Upper lobe of left lung (tissue), 6 donors: Measurements from ENCODE around the gene PPP1R1B. TPM values are rescaled to one million over a fixed set of nuclear protein-coding genes. Genes with fewer than 3 reads are reported as not detected.

Experiments
- ATAC-seq, 2 donors: fragments of 200-7000 bp; cut with Tn5 transposase; one replicate each; pipeline ENCODE4 v1.9.1; 2022; ENCODE audit warnings: mild to moderate bottlenecking in 2 of 2, moderate library complexity in 2 of 2; ENCODE audit not compliant: low FRiP score in 2 of 2
- DNase-seq, 2 donors: peaks; one replicate each; pipeline ENCODE4 v3.0.0-alpha.2; 2019 to 2020
- H3K27ac ChIP-seq, 4 donors: fragments of 200-600 bp; sonication (generic); one replicate each; pipeline ENCODE4 v1.5.1; 2016 to 2019
- H3K27me3 ChIP-seq, 4 donors: fragments of 200-600 bp; sonication (generic); one replicate each; pipeline ENCODE4 v1.5.1; 2017 to 2019
- H3K36me3 ChIP-seq, 4 donors: fragments of 200-600 bp; sonication (generic); one replicate each; pipeline ENCODE4 v1.5.1; 2016 to 2019
- H3K4me1 ChIP-seq, 4 donors: fragments of 200-600 bp; sonication (generic); one replicate each; pipeline ENCODE4 v1.5.1; 2018 to 2019
- H3K4me3 ChIP-seq, 4 donors: fragments of 200-600 bp; sonication (generic); one replicate each; pipeline ENCODE4 v1.5.1; 2017 to 2019; ENCODE audit warnings: mild to moderate bottlenecking in 2 of 4, moderate library complexity in 1 of 4
- H3K9me3 ChIP-seq, 4 donors: fragments of 200-600 bp; sonication (generic); one replicate each; pipeline ENCODE4 v1.5.1; 2018 to 2019
- CTCF ChIP-seq, 6 experiments: fragments of 450-650 bp in 4 of 6; fragments of 200-600 bp in 2 of 6; sonication (generic) in 2 of 6; IDR thresholded peaks; one replicate each; pipeline ENCODE4 v1.5.1; 2016 to 2019; ENCODE audit warnings: antibody characterized with exemption in 6 of 6
- EP300 ChIP-seq, 4 donors: sonication (generic); formaldehyde crosslinking; IDR thresholded peaks; one replicate each; pipeline ENCODE4 v1.5.1; 2017; ENCODE audit warnings: antibody characterized with exemption in 4 of 4, control low read depth in 2 of 4
- POLR2A ChIP-seq, 4 donors: fragments of 450-650 bp; IDR thresholded peaks; one replicate each; pipeline ENCODE4 v1.5.1; 2016 to 2017; ENCODE audit warnings: antibody characterized with exemption in 4 of 4, mild to moderate bottlenecking in 2 of 4
- POLR2AphosphoS5 ChIP-seq, 2 donors: sonication (generic); formaldehyde crosslinking; IDR thresholded peaks; one replicate each; pipeline ENCODE4 v1.5.1; 2017; ENCODE audit warnings: antibody characterized with exemption in 2 of 2
- WGBS, 2 donors: methylation state at CpG; one replicate each; pipeline ENCODE4 v1.1.5; 2017 to 2018; 5-methylcytosine and 5-hydroxymethylcytosine counted together
- total RNA-seq, 6 donors: library from RNA; depleted of rRNA in 4 of 6; stranded (reverse); fragments of >200 nt in 4 of 6; gene quantifications; one replicate each; pipeline versions ENCODE4 v1.1.0 to v1.2.1, GENCODE V29; 2016 to 2021
- donor health status: DM: no; HTN: no; CAD: no; lungs with moderate emphysema.
- donor health status: DM: no; HTN: yes; CAD: no; lungs with severe emphysema.

Gene PPP1R1B
- total RNA-seq, 6 donors from 2014 or later = 10.9 to 22.4 (median 13.8) TPM

- 51 to 58% methylated on average over 6 of the region's 6 CpGs for WGBS, 2 donors
Measured at GRCh38 chr17:39615434-39615833, 11.3 kb upstream of the PPP1R1B start.

GRCh38 chr17:39617100-39617445, 9.7 kb upstream of the PPP1R1B start:
- H3K4me3 ChIP-seq = peak overlapping the region in 2 of 4 donors; percentile 64 to 73

More at GRCh38 chr17:39615434-39615833, 11.3 kb upstream of the PPP1R1B start:
- Histone ChIP-seq H3K36me3 (no peaks in the 10 kb centered on the region), H3K9me3 (no peaks in the 10 kb centered on the region), H3K27me3 (peaks cover 0 to 7% (median 1%) of the 10 kb centered on the region in 4 donors), H3K4me1 (peaks cover 11 to 21% (median 12%) of the 10 kb centered on the region in 4 donors), H3K27ac (no peak overlapping the region), H3K4me3 (no peak overlapping the region)
- ATAC-seq (no peak), DNase-seq (no peak)
- TF ChIP-seq POLR2AphosphoS5 (IDR thresholded peaks at IDR 0.05) = no peak
- TF ChIP-seq CTCF (IDR thresholded peaks at IDR 0.05) = no peak
- TF ChIP-seq EP300 (IDR thresholded peaks at IDR 0.05) = no peak
- TF ChIP-seq POLR2A (IDR thresholded peaks at IDR 0.05) = no peak

GRCh38 chr17:39617446-39618245, 9.1 kb upstream of the PPP1R1B start:
- Histone ChIP-seq H3K27ac (peak overlapping the region; percentile 27 to 78 (median 42)), H3K27me3 (peaks cover 0 to 7% (median 1%) of the 10 kb centered on the region in 4 donors), H3K9me3 (no peaks in the 10 kb centered on the region), H3K4me1 (peaks cover 11 to 24% (median 19%) of the 10 kb centered on the region in 4 donors), H3K36me3 (no peaks in the 10 kb centered on the region), H3K4me3 (peak overlapping the region; percentile 19 to 73 (median 67))
- TF ChIP-seq POLR2AphosphoS5 (IDR thresholded peaks at IDR 0.05) (no peak), POLR2A (IDR thresholded peaks at IDR 0.05) (no peak), EP300 (IDR thresholded peaks at IDR 0.05) (no peak)
- DNase-seq (peak; percentile 69 to 96), ATAC-seq (peak in 1 of 2 donors; percentile 44)
- WGBS, 2 donors = 3 to 29% methylated on average over 3 to 34 of the region's 79 CpGs

More at GRCh38 chr17:39617100-39617445, 9.7 kb upstream of the PPP1R1B start:
- ATAC-seq (no peak), DNase-seq (no peak)
- peaks cover 0 to 7% (median 1%) of the 10 kb centered on the region in 4 donors for H3K27me3 ChIP-seq
- no peak overlapping the region for H3K27ac ChIP-seq
- WGBS, 2 donors = 89 to 95% methylated on average over 3 of the region's 3 CpGs
- no peaks in the 10 kb centered on the region for H3K9me3 ChIP-seq
- TF ChIP-seq POLR2AphosphoS5 (IDR thresholded peaks at IDR 0.05) (no peak), CTCF (IDR thresholded peaks at IDR 0.05) (no peak), EP300 (IDR thresholded peaks at IDR 0.05) (no peak)
- no peaks in the 10 kb centered on the region for H3K36me3 ChIP-seq
- peaks cover 11 to 24% (median 15%) of the 10 kb centered on the region in 4 donors for H3K4me1 ChIP-seq

- 3 to 5% methylated on average over 26 to 30 of the region's 33 CpGs for WGBS, 2 donors
- ATAC-seq = peak in 1 of 2 donors; percentile 5
- DNase-seq = peak in 1 of 2 donors; percentile 81
- no peaks in the 10 kb centered on the region for H3K36me3 ChIP-seq
- H3K4me1 ChIP-seq = peaks cover 14 to 27% (median 23%) of the 10 kb centered on the region in 4 donors
- peaks cover 0 to 7% (median 1%) of the 10 kb centered on the region in 4 donors for H3K27me3 ChIP-seq
- H3K9me3 ChIP-seq = no peaks in the 10 kb centered on the region
- peak overlapping the region in 3 of 4 donors; percentile 39 to 78 (median 44) for H3K27ac ChIP-seq
- no peak for TF ChIP-seq CTCF (IDR thresholded peaks at IDR 0.05)
- no peak for TF ChIP-seq EP300 (IDR thresholded peaks at IDR 0.05)
- no peak for TF ChIP-seq POLR2A (IDR thresholded peaks at IDR 0.05)
- no peak for TF ChIP-seq POLR2AphosphoS5 (IDR thresholded peaks at IDR 0.05)
- peak overlapping the region; percentile 19 to 73 (median 67) for H3K4me3 ChIP-seq
Measured at GRCh38 chr17:39618246-39618913, 8.4 kb upstream of the PPP1R1B start.
